ENCODE measurements around the gene FRMD4A. TPM values are rescaled to one million over a fixed set of nuclear protein-coding genes. Genes with fewer than 3 reads are reported as not detected.

FRMD4A gene
- total and polyA plus RNA-seq, 2 of the 4 experiments (the other 2 are of a cell fraction): 30.3 to 68.8 TPM

DNA sequence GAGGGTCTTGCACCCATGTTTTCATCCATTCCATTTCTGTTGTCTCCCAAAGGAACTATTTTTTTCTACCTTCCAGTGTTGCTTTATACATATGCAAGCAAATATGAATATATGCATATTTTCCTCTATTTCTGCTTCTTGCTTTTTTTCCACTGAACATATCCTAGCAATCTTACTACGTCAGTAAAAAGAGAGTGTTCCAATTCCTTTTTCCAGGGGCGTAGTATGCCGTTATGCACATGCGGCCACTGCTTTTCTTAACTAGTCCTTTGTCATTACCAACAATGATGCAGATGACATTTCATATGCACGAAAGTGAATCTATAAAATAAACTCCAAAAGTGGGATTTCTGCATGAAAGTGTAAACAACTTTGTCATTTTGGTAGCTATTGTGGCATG, 40.2 kb upstream of the FRMD4A start:
- peaks cover 4% of the 10 kb centered on the region; the same call in 1 of the 2 replicates for H3K4me1 ChIP-seq (ENCODE audit: control insufficient read depth, insufficient read depth, low read length)
- no peak overlapping the region for H4K5ac ChIP-seq (ENCODE audit: low read depth, low read length)
- no peak overlapping the region for H4K91ac ChIP-seq (ENCODE audit: insufficient read depth, low read depth, low read length)
- H3K27ac ChIP-seq (ENCODE audit: insufficient read depth, low read length): no peak overlapping the region
- H4K20me1 ChIP-seq (ENCODE audit: insufficient read depth, low read length): no peaks in the 10 kb centered on the region
- intact Hi-C loops (cut with micrococcal nuclease): no loop called here
- no peak overlapping the region for H3K9ac ChIP-seq (ENCODE audit: low read depth, low read length)
- in situ Hi-C loops (cut with MboI; ENCODE audit: low sequenced_read_pairs): no loop called here
- H3K27me3 ChIP-seq (ENCODE audit: control insufficient read depth, insufficient read depth, low read length): peaks cover 30% of the 10 kb centered on the region
- no peak overlapping the region for H2AK9ac ChIP-seq (replicated peaks; ENCODE audit: low read depth, low read length, poor library complexity)
- no peak overlapping the region for H2BK20ac ChIP-seq (ENCODE audit: low read depth, low read length)
- H3K9me1 ChIP-seq (ENCODE audit: insufficient read depth, low read length): no peaks in the 10 kb centered on the region
- BruUV-seq (replicated peaks): no TSS peak
- H2AFZ ChIP-seq (replicated peaks; ENCODE audit: low read length, poor library complexity): no peak overlapping the region
- H3K4me2 ChIP-seq (ENCODE audit: low read depth, low read length): no peak overlapping the region
- no peak overlapping the region for H2AK5ac ChIP-seq (ENCODE audit: low read depth, low read length)
- H3K14ac ChIP-seq (replicated peaks; ENCODE audit: low read depth, low read length): no peak overlapping the region
- CTCF ChIA-PET: interaction anchor here (0.6 kb wide), 1 partner anchor 46 kb away, joined by 3 read pairs; no protein-coding TSS in a partner anchor
- no peak overlapping the region for H2BK15ac ChIP-seq (ENCODE audit: low read depth, low read length)
- no peak overlapping the region for H3K4me3 ChIP-seq (ENCODE audit: insufficient read depth, low read depth, low read length)
- no peak overlapping the region for H3K56ac ChIP-seq (ENCODE audit: extremely low read depth, insufficient read depth, low read length)
- no peak overlapping the region for H2BK5ac ChIP-seq (ENCODE audit: low read depth, low read length, poor library complexity, severe bottlenecking)
- no CpG with 5 or more reads among the region's 5 CpGs for WGBS, 2 experiments (ENCODE audit: extremely low coverage in 2 of 2, insufficient read length in 1 of 2)
- no peaks in the 10 kb centered on the region for H3K9me3 ChIP-seq (ENCODE audit: control insufficient read depth, insufficient read depth, low read length)
- H3K36me3 ChIP-seq (ENCODE audit: control insufficient read depth, insufficient read depth, low read length): no peaks in the 10 kb centered on the region
- POLR2A ChIA-PET (ENCODE audit: unreplicated experiment): interaction anchor here (0.6 kb wide), 1 partner anchor 90 kb away, joined by 7 read pairs; no protein-coding TSS in a partner anchor
- TF ChIP-seq SMC3 (IDR thresholded peaks at IDR 0.05; ENCODE audit: low read depth, low read length) (no peak), RFX5 (IDR thresholded peaks at IDR 0.05; ENCODE audit: low read depth, low read length) (no peak), FOS (IDR thresholded peaks at IDR 0.05; ENCODE audit: low read depth, low read length) (no peak), ELK1 (IDR thresholded peaks at IDR 0.05; ENCODE audit: borderline replicate concordance, low read depth, low read length) (no peak), MAZ (IDR thresholded peaks at IDR 0.05; ENCODE audit: borderline replicate concordance, low read depth, low read length) (no peak), CHD1 (IDR thresholded peaks at IDR 0.05; ENCODE audit: low read depth, low read length) (no peak), POLR2A (IDR thresholded peaks at IDR 0.05; ENCODE audit: low read depth, low read length) (no peak), NFE2L2 (IDR thresholded peaks at IDR 0.05; ENCODE audit: low read depth, low read length) (no peak), MAFK (IDR thresholded peaks at IDR 0.05; ENCODE audit: low read depth, low read length) (no peak), RAD21 (IDR thresholded peaks at IDR 0.05; ENCODE audit: low read length) (no peak), BHLHE40 (IDR thresholded peaks at IDR 0.05; ENCODE audit: low read depth, low read length) (no peak), RCOR1 (IDR thresholded peaks at IDR 0.05; ENCODE audit: insufficient replicate concordance, low read length) (no peak)
- TF ChIP-seq, protein P1, sequence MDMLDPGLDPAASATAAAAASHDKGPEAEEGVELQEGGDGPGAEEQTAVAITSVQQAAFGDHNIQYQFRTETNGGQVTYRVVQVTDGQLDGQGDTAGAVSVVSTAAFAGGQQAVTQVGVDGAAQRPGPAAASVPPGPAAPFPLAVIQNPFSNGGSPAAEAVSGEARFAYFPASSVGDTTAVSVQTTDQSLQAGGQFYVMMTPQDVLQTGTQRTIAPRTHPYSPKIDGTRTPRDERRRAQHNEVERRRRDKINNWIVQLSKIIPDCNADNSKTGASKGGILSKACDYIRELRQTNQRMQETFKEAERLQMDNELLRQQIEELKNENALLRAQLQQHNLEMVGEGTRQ (IDR thresholded peaks at IDR 0.05; ENCODE audit: low read depth, low read length): no peak
- TF ChIP-seq, protein P2, sequence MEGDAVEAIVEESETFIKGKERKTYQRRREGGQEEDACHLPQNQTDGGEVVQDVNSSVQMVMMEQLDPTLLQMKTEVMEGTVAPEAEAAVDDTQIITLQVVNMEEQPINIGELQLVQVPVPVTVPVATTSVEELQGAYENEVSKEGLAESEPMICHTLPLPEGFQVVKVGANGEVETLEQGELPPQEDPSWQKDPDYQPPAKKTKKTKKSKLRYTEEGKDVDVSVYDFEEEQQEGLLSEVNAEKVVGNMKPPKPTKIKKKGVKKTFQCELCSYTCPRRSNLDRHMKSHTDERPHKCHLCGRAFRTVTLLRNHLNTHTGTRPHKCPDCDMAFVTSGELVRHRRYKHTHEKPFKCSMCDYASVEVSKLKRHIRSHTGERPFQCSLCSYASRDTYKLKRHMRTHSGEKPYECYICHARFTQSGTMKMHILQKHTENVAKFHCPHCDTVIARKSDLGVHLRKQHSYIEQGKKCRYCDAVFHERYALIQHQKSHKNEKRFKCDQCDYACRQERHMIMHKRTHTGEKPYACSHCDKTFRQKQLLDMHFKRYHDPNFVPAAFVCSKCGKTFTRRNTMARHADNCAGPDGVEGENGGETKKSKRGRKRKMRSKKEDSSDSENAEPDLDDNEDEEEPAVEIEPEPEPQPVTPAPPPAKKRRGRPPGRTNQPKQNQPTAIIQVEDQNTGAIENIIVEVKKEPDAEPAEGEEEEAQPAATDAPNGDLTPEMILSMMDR (conservative IDR thresholded peaks at IDR 0.05; ENCODE audit: low read depth, low read length): no peak
- H3K18ac ChIP-seq (ENCODE audit: low read depth, low read length): no peak overlapping the region
- ATAC-seq (ENCODE audit: low read depth): no peak
- dilution Hi-C loops (cut with HindIII; ENCODE audit: low sequenced_read_pairs, unreplicated experiment): no loop called here
- no peak for DNase-seq
- H4K8ac ChIP-seq (ENCODE audit: low read depth in 2 of 2, low read length in 2 of 2): no peak overlapping the region
- H3K23ac ChIP-seq (ENCODE audit: low read depth, low read length): no peak overlapping the region
- no peak overlapping the region for H2BK120ac ChIP-seq (ENCODE audit: low read depth, low read length)
- no peaks in the 10 kb centered on the region for H3K79me1 ChIP-seq (ENCODE audit: low read depth in 1 of 2, low read length in 2 of 2)
- H3K4ac ChIP-seq (ENCODE audit: low read depth, low read length): no peak overlapping the region

All from IMR-90 (cell line).